Activated CD4-positive, alpha-beta T cell treated with anti-CD3 and anti-CD28 coated beads for 24 hours (primary cell): Measurements from ENCODE around the gene RGS3.
"Not testable (repeated sequence)": the region's sequence is repeated elsewhere in the genome, so short reads cannot be mapped to it uniquely, and the experiment has no call there.

Experiments
- DNase-seq, 2 donors: peaks; one replicate each; pipeline ENCODE4 v3.0.0-alpha.2; 2020; ENCODE audit warnings: low read depth in 2 of 2

RGS3 gene

DNA sequence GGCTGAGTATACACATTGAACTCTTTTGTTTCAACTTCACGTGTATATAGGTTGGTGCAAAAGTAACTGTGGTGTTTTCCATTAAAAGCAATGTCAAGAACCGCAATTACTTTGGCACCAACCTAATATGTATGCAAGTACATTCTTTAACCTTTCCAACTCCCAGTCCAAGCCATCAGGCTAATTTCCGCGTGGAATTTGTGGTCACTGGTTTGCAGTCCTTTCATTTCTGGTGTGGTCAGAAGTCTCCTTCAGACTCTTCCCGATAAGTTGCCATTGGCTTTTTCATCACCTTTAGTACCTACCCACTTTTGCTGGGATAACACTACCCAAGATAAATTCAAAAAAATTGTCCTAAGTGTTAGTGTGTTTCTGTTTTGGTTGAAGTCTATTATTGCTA lies 84.0 kb downstream of the RGS3 start:
- DNase-seq: no peak

DNA sequence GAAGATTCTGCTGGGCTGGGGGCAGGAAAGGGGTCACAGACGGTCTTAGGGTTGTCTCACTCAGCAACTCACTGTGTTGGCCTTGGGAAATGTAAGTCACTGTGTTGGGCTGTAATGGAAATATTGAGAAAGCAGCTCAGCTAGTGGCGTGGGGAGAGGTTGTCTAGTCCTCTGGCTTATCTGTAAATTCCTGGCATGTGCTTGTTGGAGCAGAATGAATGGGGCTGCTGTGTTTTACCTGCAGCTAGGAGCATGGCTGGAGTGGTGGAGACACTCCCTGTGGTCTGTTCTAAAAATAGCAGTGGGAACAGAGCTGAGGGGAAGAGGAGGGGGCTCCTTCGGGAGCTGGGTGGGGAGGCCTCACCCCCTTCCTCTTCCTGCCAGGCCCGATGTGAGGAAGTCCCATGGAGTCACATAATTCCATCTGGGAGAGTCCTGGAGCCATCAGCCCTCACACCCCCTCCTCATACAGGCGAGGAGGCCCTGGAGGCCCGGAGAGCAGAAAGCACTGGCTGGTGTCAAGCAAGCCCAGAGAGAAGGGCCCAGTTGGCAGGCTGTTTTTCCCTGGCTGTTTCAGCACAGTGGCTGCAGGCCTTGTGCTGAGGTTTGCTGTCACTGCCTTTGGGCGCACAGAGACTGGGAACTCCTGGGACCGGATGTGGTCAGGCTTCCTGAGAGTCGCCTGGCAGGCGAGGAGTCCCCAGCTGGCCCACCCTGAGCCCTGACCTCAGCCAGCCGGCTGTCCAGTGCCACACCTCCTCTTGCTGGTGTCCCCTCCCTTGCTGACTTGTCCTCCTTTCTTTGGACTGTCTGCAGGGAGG lies 84.9 kb downstream of the RGS3 start:
- no peak for DNase-seq

DNA sequence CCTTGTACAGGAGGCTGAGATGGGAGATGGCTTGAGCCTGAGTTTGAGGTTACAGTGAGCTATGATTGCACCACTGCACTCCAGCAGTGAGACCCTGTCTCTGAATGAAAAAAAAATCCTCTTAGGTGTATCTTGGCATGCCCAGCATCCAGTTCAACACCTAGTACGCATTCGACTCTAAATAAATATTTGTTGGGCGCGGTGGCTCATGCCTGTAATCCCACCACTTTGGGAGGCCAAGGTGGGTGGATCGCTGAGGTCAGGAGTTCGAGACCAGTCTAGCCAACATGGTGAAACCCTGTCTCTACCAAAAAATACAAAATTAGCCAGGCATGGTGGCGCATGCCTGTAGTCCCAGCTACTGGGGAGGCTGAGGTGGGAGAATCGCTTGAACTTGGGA lies 86.4 kb downstream of the RGS3 start:
- DNase-seq: not testable (repeated sequence)

DNA sequence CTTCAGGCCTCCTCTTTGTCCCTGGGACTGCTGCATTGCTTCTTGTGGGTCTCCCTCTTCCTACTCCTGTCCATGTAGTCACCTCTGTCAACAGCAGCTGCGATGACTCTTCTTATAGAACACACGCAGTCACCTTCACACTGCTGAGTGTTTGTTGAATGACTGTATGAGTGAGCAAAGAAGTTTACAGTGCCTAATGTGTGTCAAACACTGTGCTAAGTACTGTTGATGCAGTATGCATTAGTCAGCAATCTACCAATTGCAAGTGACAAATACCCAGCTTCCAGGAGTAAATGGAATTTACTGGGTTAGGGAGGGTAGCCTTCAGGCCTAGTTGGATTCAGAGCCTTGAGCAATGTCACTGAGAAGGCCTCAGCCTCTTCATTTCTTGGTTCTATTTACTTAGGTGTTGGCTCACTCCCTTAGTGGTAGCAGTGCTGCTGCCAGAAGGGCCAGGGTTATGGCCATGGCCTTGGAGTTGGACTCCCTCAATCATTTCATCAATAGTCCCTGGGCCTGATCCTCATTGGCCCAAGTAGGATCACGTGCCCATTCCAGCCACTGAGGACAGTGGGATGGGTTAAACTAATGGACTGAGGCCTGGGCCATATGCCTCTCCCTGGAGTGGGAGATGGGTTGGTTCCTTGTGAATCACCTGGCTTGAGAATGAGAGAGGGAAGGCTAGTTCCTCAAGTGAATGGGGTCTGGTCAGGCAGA lies 93.5 kb downstream of the RGS3 start:
- DNase-seq: no peak

DNA sequence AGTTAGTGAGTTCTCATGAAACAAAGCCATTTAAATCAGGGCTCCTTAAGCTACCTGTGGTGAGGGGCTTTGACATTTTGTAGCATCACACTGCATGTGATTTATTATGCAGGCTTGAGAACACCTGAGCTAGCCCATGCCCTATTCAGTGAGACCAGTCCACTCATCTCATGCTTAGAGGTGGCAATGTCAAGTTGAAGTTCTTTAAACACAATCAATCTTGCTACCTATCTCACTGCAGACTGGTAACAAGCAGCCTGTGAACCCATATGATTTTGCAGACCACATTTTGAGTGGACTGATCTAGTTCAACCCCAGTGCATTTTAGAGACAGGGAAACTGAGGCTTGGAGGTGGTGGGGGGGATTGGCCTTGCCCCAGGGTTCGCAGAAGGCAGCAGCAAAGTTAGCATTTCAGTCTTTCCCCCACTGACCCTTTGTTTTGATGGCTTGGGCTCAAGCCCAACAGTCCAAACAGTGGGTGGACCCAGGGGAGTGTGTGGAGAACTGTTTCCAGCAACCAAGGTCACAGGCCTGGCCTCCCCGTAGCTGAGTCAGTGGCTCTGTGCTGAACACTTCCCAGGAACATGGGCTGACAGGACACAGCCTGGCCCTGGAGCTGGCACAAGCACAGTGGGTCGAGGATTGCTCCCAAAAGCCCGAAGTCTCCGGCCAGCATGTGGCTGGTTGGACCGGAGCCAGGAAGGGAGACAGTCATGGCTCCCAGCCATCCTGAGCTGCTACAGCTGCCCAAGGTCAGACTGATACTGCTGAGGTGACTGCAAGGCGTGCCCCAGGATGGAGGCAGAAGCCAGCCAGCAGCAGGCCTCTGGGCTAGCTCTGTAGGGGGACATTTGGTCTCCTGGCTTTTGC lies 95.3 kb downstream of the RGS3 start:
- no peak for DNase-seq

DNA sequence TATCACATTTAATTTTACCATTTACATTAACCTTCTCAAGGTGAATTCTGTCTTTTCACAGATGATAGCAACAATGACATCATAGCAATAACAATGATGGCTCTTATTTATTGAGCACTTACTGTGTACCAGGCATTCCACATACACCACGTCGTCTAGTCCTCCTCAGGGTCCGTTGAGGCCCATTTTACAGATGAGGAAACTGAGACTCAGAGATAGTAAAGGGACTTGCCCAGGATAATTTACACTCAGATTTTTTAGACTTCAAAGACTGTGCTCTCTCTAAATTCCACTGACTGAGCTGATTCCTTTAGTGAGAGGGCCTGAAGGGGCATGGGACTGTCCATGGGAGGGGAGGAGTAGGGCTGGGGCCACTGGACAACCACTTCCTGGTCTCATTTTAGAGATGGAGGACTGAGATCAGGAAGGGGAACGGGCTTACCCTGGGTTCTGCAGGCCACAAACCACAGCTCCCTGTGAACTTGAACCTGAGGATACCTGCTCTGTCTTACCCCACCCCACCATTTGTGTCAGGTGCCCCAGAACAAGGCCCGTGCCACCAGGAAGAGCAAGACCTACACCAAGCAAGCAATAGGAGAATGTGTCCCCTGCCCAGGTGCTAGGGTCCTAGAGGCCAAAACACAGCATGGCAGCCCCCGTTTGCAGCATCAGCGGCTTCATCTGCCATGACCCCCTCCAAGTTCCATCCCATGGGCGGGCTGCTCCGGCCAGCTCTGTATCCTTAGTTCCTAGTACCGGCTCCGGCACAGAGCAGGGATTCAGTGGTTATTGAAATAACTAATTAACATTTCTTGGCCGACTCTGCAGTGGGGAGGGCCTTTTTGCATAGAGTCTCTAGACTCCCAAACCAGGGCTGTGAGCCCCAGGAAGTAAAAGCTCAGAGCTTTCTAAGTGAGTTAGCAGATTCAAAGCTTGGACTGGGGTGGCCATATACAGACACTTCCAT lies 96.6 kb downstream of the RGS3 start:
- no peak for DNase-seq

DNA sequence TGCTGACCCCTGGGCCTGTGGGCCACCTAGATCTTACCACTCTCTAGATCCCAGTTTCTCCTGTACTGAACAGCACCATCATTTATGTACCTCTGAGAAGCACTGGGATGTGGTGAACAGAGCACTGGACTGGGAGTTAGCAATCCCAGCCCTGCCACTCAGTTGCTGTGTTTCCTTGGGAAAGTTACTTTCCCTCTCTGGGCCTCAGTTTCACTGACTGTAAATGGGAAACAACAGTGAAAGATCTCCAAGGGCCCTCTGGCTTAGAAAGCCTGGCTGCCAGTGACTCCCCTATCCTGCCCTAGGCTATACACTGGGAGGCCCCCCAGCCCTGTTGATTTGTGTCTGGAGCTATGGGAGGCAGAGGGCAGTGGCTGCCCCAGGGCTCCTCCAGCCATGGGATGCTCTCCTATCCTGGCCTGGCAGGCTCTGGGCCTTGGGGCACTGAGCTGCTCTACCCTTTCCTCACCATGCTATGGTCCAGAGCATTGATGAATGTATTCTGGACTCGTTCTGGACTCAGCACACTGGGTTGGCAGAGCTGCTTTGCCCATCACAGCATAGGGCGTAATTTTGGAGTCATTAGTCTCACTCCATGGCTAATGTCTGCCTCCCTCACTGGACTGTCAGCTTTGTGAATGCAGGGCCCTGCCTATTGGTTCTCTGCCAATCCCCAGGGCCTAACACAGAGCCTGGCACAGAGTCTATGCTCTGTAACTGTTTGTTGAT lies 99.3 kb downstream of the RGS3 start:
- DNase-seq: no peak

DNA sequence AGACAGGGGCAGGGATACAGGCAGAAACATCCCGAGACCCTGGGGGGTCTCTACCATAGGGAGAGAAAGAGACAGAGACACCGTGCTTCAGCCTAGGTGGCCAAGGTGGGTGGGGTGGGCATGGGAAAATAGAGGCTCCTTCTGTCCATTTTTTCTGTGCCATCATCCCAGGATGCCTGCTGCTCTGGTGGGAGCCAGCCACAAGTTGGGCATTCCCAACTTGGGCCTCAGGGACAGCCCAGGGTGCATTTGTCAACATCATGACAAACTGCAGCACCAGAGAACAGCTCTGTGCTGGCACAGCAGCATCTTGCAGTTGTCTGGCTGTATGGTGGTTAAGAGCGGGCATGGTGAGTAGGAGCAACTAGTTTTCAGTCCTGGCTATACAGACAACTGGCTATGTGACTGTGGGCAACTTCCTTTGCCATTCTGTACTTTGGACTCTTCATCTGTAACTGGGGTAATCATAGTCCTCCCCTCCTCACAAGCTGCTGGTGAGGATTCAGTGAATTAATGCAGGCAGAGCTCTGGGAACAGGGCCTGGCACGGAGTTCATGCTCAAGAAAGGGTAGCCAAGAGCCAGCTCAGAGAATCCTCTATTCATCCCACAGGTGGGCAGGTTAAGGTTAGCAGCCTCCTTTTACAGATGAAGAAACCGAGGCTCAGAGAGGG lies 100.4 kb downstream of the RGS3 start:
- DNase-seq: no peak

DNA sequence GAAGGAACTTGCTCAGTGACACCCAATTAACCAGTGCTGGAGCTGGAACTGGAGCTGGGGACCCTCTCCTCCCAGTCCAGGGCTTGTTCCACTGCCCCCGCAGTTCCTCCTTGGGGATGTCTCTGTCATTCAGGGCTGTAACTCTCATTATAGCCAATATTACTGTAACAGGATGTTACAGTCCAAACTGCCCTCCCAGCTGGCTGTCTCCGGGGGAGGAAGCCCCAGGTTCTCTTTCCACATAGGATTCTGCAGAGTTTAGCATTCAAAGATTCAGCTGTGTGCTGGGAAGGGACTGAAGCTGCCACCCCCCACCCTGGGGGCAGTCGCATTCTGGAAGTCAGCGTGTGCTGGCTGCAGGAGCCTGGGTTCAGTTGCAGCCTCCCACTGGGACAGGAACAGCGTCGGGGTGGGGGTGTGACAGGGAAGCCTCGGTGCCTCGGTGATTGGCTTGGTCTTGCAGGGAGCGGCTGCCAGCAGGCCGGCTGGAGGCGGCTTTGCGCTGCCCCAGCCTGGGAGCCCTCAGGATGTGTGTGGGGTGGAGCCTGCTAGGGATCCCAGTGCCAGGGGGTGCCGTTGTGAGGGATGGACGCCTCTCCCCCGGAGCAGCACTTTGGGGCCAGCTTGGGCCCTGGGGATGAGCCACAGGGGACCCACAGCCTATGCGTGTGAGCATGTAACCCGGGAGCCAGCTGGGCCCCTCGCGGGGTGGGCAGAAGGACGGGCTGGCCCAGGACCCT lies 101.1 kb downstream of the RGS3 start:
- DNase-seq: no peak

DNA sequence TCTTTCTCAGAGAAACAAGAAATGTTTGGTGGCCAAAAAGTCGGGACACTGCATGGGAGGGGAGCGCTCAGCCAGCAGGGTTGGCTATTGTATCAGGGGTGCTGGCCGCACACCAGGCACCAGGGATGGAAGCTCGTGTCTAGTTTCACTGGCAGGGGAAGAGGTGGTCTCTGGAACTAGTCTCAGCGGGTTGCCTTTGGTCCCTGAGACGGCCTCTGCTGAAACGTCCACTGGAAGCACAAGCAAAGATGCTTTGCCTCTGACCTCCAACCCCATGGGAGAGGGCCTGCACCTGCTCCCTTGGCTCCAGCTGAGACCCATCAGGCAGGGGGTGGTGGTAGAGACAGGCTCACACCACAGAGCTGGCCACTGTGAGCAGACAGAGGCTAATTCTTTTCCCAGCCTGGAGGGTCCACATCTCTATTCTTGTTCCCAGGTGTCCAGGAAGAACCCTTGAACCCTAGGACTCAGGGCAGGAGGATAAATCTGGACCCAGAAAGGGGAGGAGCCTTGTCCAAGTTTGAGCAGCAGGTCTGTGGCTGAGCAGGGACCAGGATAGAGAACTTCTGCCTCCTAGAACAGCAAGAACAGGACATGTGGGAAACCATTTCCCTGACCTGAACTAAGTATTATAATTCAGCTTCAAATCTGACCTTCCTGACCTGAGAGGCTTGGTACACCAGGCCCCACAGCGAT lies 102.6 kb downstream of the RGS3 start:
- DNase-seq: no peak

DNA sequence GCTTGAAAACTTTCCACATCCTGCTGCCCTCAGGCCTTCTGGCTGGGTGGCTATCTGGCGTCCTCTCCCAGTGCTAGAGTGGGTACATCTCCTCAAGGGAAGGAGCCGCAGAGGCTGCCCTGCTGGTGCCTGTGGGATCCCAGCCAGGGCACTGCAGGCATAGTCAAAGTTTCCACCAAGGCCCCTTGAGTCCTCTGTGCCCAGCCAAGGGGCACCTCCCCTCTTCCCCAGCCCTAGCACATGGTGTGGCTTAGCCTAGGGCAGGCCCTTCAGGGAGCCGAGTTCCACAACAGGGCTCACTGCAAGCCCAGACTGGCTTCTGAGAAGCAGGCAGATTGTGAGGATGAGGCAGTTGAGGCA lies 103.2 kb downstream of the RGS3 start:
- no peak for DNase-seq

DNA sequence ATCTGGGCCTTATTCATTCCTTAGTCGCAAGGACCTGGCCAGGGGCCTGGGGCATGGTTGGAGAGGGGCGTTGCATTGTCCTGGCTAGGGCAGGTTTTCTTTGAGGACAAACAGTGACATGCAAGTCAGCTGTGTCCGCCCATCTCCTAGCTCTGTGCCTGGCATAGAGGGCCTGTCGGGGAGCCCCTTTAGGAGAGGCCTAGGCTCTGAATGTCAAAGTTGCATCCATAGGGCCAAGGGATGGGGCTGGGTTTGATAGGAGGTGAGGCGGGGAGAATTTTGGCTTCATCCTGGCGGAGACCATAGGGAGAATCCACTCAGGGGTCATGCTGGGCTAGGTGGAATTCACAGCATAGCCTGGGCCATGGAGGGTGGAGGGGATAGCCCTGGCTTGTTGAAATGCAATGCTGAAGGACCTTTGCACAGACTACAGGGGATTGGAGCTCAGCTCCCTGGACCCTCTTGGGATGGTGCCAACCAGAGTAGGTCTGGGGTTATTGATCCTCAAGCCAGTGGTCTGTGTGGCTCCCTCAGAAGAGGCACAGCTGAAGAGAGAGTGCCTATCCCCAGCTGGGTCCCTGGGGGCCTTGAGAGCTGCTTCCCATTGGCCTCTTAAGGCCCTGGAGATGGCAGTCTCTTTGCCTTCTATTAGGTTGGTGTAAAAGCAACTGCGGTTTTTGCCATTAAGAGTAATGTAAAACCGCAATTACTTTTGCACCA lies 104.0 kb downstream of the RGS3 start:
- DNase-seq: no peak

DNA sequence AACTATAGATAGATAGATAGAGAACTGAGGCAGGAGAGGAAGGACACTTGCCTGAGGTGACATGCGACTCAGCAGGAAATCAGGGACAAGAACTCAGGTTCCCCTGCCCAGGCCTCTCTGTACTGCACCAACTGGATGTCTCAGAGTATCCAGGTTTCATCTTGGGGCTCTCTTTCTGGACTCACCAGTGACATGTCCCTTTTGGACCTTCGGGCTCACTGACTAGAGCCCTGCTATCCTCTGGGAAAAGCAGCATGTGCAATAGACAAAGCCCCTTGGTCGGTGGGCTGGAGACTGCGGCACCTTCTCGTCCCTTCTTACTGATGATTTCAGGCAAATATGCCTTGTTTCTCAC lies 104.5 kb downstream of the RGS3 start:
- DNase-seq: no peak

DNA sequence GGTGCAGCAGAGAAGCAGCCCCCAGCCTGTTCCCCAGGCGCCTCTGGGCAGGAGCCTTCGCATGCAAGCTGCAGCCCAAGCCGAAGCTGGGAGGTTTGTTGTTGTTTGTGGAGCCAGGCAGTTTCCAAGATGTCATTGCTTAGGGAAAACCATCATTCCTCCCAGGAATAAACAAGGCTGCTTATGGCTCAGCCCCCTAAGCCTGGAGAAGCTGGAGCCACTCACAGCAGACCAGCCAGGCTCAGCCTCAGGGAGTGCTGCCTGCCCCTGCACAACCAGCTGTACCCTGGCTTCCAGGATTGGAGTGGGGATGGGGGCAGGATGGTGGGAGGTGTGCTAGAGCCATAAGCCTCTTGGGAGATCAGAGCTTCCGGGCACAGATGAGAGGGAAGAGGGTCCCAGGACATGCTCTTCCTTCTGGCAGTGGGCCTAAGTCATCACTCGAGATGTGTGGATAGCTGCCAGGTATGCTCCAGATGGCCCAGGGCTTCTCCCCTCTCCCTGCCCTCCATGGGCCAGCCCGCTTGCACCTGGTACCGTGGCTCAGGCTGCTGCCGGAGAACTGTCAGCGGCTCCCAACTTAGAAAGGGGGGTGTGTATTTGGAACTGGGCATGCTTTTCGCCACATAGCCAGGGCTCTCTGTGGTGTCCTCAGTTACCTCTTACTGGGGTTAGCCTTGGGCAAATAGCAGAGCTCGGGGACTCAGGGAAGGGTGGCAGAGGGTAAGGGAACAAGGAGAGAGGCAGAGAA lies 105.2 kb downstream of the RGS3 start:
- DNase-seq: no peak

DNA sequence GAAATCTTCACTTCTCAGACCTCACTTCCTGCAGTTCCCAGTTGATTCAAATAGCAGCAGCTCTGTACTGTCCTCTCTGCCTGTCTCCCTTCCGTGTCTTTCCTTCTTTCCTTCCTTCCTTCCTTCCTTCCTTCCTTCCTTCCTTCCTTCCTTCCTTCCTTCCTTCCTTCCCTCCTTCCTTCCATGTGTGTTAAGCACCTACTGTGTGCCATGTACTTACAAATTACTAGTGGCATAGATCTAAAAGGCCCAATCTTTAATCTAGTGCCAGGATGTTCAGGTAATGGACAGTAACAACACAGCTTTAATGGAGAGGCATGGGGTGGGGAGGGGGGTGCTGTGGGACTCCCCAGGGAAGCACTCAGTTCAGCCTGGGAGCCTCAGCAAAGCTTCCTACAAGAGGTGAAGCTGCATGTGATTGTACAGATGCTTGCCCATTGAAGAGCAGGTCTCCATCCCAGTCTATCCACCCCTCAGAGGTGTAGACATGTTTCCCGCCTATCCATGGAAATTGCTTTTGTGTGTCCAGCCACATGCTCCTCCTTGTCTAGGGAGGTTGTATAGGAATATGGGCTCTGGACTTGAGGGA lies 106.0 kb downstream of the RGS3 start:
- no peak for DNase-seq

DNA sequence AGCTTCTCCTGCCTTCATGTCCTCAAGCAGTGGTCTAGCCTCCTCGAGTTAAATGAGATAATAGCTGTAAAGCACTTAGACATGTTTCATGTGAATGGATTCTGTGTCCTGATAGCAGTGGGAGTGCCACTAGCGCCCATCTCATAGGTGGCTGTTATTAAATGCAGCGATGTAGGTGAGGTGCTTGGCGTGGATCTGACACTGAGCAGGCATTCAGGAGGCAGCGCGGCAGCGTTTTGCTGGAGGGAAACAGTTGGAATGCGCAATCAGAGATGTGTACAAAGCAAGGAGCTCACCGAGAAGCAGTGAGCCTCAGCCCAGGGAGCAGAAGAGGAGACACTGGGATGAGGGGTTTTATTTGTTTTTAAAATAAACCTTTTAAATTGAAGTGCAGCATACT lies 106.6 kb downstream of the RGS3 start:
- DNase-seq: no peak
